ENCODE results near the gene GPLD1.
"Not testable (repeated sequence)": the region's sequence is repeated elsewhere in the genome, so short reads cannot be mapped to it uniquely, and the experiment has no call there.

GPLD1 gene

GRCh38 chr6:24408719-24409410 lies 80.5 kb downstream of the GPLD1 start:
- no peak for DNase-seq

GRCh38 chr6:24405262-24405661 lies 84.1 kb downstream of the GPLD1 start:
- no peak for DNase-seq

GRCh38 chr6:24403501-24403824 lies 85.9 kb downstream of the GPLD1 start:
- no peak for DNase-seq

- peak; percentile 52 for DNase-seq
Measured at GRCh38 chr6:24402697-24403500, 86.5 kb downstream of the GPLD1 start, which contains the start of gene MRS2. Gene MRS2, plus strand, starts transcription at chr6:24402936. Its CDS starts 111 bp downstream, at chr6:24403047.

GRCh38 chr6:24401458-24401857 lies 87.9 kb downstream of the GPLD1 start:
- no peak for DNase-seq

- not testable (repeated sequence) for DNase-seq
Measured at GRCh38 chr6:24400045-24401039, 89.0 kb downstream of the GPLD1 start.

GRCh38 chr6:24397631-24398030 lies 91.7 kb downstream of the GPLD1 start:
- DNase-seq = no peak

- DNase-seq = no peak
Measured at GRCh38 chr6:24396824-24397223, 92.6 kb downstream of the GPLD1 start.

- DNase-seq = no peak
Measured at GRCh38 chr6:24394780-24395437, 94.5 kb downstream of the GPLD1 start.

- no peak for DNase-seq
Measured at GRCh38 chr6:24394061-24394779, 95.2 kb downstream of the GPLD1 start.

- no peak for DNase-seq
Measured at GRCh38 chr6:24391756-24392405, 97.5 kb downstream of the GPLD1 start.

- DNase-seq = no peak
Measured at GRCh38 chr6:24391208-24391607, 98.2 kb downstream of the GPLD1 start.

- DNase-seq = no peak
Measured at GRCh38 chr6:24387818-24388217, 101.6 kb downstream of the GPLD1 start.

- no peak for DNase-seq
Measured at GRCh38 chr6:24385536-24386269, 103.7 kb downstream of the GPLD1 start.

- not testable (repeated sequence) for DNase-seq
Measured at GRCh38 chr6:24384369-24385130, 104.8 kb downstream of the GPLD1 start.

- DNase-seq = not testable (repeated sequence)
Measured at GRCh38 chr6:24382891-24383494, 106.4 kb downstream of the GPLD1 start.

GRCh38 chr6:24382220-24382540 lies 107.2 kb downstream of the GPLD1 start:
- no peak for DNase-seq

GRCh38 chr6:24381476-24382219 lies 107.7 kb downstream of the GPLD1 start:
- no peak for DNase-seq
